ENCODE data around the gene XPNPEP2.

DNA sequence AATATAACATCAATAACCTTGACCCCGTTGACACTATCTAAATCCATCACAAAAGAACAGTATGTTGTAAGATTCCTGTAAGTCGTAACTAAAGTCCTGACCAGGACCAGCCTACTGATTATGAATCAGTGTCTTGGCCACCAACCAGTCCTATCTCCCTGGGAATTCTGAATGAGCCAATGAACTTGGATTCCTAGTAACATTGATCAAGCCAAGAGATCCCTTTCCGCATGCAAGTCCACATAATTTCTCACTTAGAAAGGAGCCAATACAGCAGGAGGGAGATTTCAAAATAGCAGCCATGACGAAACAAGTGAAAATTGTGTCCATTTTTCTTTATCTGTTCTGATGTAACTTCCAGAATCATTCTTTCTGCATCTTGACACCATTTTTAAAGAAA, 9.5 kb downstream of the XPNPEP2 start:
- TF ChIP-seq, protein P1, sequence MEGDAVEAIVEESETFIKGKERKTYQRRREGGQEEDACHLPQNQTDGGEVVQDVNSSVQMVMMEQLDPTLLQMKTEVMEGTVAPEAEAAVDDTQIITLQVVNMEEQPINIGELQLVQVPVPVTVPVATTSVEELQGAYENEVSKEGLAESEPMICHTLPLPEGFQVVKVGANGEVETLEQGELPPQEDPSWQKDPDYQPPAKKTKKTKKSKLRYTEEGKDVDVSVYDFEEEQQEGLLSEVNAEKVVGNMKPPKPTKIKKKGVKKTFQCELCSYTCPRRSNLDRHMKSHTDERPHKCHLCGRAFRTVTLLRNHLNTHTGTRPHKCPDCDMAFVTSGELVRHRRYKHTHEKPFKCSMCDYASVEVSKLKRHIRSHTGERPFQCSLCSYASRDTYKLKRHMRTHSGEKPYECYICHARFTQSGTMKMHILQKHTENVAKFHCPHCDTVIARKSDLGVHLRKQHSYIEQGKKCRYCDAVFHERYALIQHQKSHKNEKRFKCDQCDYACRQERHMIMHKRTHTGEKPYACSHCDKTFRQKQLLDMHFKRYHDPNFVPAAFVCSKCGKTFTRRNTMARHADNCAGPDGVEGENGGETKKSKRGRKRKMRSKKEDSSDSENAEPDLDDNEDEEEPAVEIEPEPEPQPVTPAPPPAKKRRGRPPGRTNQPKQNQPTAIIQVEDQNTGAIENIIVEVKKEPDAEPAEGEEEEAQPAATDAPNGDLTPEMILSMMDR (IDR thresholded peaks at IDR 0.05) = no peak
- TF ChIP-seq POLR2A (IDR thresholded peaks at IDR 0.05) = no peak

Data from heart left ventricle (tissue), 13 donors.